NCI-H82 treated with DMSO at 0.1 percent for 48 hours (cell line): Measurements from ENCODE around the gene HOXB3.

Experiments
- DNase-seq: peaks from one replicate; lab custom pipeline; 2025; ENCODE audit not compliant: unreplicated experiment; lab: John Stamatoyannopoulos, UW

Gene HOXB3

GRCh38 chr17:48588528-48588927 lies 1.5 kb downstream of the HOXB3 start:
- no peak for DNase-seq

DNA sequence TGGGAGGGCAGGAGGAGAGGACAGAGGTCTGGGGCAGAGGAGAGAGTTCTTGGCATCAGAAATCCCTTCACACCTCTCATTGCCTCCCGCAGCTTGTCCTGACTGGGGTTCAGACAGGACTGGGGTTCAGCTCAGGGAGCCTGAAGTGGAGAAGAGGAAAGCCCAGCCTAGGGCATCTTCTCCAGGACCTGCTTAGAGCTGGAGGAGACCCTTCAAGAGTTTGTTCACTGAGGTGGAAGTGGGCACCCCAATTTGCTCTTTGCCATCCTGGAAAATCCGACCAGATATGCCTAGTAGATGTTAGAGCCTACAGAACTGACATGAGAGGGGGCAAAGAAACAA lies 2.0 kb downstream of the HOXB3 start:
- DNase-seq, result no peak

DNA sequence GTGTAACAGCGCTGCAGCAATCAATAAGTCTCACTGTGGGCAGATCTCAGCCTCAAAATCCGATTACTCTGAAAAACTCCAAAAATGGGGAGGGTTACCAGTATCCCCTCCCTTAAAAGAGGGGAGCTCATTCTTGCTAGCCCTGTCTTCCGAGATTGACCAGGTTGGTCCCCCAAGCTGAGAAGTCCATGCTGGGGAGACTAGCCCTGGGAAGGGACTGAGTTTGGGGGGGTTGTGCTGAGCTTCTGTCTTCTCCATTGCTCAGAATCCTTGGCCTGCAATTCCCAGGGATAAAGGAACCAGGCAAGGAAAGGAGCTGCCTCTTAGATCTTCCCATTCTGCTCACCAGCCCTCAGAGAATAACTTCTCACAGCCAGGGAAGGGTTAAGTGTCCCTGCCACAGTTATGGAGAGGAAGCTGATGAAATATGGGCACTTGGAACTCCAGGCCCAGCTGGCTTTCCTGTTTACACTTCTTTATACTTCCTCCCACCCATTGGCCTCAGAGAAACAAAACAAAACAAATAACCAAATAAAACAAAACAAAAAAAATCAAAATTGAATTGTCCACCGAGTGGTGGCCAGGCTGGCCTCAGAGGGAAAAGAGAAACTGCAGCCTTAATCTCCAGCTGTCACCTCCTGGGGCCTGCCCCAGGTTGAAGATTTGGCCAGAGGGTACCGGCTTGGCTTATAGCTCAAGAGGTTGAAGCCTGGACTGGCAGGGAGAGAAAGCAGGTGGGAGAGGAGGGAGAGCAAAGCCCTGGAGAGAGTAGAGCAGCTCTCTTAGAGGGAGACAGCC lies 2.6 kb downstream of the HOXB3 start:
- no peak for DNase-seq

- no peak for DNase-seq
Observed at GRCh38 chr17:48586355-48587258, 3.4 kb downstream of the HOXB3 start.

GRCh38 chr17:48584223-48584741 lies 5.8 kb downstream of the HOXB3 start:
- DNase-seq, result no peak

DNA sequence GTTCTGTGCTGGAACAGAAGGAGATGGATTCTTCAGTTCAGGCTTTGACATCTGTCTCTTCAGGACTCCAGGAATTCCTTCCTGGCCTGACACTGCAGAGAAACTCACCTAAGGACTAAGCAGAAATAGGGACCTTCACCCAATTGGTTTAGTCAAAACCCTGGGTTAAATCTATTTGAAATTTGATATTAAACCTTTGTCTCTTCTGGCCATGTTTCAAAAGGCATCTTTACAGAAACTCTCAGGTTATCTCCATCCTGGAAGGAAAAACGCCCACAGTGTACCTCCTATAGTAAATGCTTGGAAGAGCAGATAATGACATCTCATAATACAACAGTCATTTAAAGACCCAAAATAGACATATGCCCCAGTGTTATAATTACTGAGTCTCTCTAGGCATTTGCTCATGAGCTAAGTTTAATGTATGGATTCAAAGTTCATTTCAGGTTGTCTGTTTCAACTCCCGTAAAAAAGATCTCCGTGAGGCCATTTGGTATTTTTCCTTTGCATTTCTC lies 6.3 kb downstream of the HOXB3 start:
- no peak for DNase-seq

DNA sequence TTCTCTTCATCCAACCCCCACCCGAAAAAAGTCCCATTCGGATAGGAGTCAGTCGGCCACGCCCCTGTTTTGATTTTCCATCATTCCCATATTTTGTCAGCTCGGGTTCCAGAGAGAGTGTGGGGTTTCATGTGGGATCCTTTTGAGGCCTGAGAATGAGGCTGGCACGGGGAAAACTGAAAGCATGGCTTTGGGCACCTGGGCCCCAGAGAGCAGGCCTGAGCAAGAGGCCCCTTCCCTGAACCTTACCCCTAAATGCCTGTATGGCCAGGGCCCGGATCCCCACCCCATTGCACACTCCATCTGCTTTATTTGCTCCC lies 7.3 kb downstream of the HOXB3 start:
- DNase-seq, result no peak

DNA sequence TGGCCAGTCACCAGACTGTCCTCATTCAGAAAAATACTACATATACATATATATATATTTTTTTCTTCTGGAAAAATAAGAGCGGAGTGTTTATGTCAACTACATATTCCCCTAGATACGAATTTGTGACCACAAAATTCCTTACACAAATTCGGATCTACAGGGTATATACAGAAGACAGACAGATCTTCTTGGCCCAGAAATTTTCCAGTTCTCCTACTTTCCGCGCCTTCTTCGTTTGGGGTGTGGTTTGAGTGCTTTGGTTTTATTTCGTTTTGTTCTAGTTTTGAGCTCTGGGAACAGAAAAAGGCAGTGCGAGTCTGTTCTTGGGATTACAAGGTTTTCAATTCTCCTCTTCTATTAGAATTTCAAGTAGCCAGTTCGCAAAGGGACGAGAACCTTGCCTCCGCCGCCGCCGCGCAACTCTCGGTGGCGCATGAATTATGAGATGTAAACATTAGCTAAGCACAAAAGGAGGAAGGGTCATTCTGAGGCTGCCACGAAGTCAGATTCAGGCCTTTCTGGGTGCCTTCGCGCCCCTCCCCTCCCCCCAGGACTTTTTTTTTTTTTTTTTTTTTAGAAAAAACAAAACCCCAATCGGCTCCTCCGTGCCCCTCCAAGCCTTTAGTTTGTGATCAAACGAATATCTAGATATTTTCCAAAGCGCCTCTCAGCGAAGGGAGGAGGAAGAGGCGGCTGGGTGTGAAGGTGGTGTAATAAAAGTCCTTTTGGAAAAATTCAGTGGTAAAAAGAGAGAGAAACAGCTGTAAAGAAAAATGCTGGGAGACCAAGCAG lies 10.1 kb downstream of the HOXB3 start:
- no peak for DNase-seq

DNA sequence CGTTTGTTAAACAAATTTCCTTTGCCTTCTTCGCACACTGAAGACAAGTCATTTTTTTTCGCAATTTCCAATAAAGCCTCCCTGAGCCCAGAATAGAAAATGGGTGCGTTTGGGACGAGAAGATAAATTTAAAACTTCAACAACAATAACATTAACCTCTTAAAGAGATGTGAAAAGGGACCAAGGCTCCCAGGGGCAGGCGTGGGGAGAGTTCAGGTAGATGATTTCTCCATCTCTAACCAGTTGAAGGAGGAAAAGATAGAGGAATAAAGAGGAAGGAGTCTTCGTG lies 10.6 kb downstream of the HOXB3 start:
- no peak for DNase-seq

DNA sequence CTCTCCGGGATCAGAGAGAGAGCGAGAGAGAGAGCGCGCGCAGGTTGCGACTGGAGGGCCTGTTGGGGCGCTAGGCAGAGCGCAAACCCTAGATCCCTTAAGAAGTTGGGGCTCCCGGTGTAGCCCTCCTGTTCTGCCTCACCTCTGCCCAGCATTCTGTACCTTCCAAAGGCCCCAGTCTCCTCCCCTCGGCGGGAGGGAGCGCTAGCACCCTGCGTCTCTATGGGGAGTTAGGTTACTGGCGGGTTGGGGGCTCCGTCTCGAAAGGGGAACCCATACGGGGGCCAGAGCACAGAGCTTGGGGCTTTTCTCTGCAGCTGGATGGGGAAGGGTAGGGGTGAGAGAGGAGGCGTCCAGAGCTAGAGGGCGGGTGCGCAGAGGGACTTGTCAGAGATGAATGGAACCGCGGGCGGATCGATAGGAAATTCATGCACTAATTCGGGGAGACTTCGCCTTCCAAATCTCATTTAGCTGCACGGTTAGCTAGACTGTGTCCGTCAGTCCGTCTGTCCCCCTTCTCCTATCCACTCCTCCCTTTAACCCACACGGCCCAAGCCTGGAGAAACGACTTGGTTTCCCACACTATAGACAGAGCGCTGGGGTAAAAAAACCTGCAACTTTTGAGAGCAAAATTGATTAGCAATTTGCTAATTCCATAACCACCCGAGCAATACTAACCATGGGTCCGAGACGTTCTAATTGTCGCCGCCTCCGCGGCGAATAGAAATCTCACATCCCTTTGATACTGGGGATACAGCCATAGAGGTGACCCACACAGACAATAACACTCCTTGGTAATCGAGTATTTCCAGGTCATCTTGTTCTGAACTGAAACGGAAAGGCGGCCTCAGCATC lies 11.2 kb downstream of the HOXB3 start:
- DNase-seq, result no peak

GRCh38 chr17:48577946-48578615 lies 12.0 kb downstream of the HOXB3 start, which contains the start of gene HOXB4:
TSS of gene HOXB4 (minus strand) at chr17:48578350. CDS start at chr17:48578319, 31 bp downstream.
- no peak for DNase-seq

GRCh38 chr17:48577330-48577945 lies 12.6 kb downstream of the HOXB3 start:
- DNase-seq, result no peak

GRCh38 chr17:48576479-48577309 lies 13.3 kb downstream of the HOXB3 start:
- DNase-seq, result no peak

DNA sequence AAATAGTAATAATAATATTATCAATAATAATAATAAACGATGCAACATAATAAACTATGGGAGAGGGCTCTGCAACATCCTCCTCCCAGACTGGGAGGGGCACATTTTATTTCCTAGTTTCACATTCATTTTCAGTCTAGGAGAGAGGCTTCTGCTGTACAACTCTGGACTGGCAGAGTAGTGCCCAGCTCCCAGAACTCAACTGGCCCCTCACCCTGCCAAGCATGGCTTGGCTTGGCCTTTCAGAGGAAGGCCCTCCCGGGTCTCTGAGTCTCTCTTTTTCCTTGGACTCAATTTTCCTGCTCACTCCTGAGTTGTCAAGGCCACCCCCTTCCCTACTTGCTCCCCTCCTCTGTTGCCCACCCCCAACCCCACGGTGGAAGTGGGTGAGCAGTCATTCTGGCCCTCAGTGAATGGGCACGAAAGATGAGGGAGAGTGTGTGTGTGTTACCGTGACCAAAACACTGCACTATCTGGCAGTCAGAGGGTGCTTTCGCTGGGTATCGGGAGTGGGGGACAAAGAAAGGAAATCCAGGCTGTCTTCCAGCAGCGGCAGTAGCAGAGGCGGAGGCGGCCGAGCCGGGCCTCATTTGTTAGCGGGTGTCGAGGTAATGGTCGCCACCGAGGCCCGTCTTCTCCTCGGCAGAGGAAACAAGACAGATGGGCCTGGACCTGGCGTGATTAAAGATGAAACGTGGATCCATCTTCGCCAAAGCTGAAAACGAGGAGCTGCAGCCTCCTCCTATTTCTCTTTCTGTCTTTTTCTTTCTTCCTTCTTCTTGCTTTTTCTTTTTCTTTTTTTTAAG lies 14.2 kb downstream of the HOXB3 start:
- no peak for DNase-seq

GRCh38 chr17:48575066-48575582 lies 14.9 kb downstream of the HOXB3 start:
- no peak for DNase-seq

- no peak for DNase-seq
Observed at GRCh38 chr17:48574505-48575065, 15.5 kb downstream of the HOXB3 start.

DNA sequence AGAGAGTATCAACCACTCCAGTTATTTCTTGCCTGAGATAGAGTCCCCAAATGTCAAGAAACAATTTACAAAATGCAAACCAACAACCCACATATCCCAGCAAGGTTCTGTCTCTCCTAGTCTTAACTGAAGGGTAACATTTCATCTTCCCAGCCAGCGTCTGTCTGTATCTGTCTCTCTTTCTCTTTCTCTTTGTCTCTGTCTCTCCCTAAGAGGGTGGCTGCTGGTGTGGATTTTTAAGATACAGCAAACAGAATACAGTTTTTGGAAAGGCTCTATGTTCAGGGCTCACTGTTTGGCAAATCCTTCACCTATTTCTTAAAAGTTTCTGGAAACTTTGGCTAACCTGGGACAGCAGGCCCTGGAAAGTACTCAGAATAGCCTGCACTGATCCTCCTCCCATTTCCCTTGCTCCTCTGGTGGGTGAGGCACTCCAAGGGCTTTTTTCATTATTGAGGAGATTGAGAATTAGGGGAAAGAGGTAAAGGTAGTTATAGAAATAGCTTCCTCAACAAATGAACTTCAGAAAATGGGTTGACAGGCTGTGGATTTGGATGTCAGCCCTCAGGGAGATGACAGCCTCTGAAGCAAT lies 18.1 kb downstream of the HOXB3 start:
- no peak for DNase-seq
